Thoracic aorta (tissue), 2 donors: Measurements from ENCODE around the gene ECHS1. TPM values are rescaled to one million over a fixed set of nuclear protein-coding genes. Genes with fewer than 3 reads are reported as not detected.

Experiments used
- ATAC-seq: fragments of 150-250 bp; one replicate; pipeline ENCODE4 v1.8.0; 2017; ENCODE audit warnings: low read depth; ENCODE audit not compliant: insufficient number of reproducible peaks, low FRiP score
- DNase-seq: peaks from one replicate; pipeline ENCODE4 v3.0.0-alpha.2; 2020; ENCODE audit warnings: low spot score
- H3K27ac ChIP-seq, 2 donors: fragments of 200-600 bp; sonication (generic); 1 replicate in 1 of 2; 2 replicates in 1 of 2; pipeline ENCODE4 v1.5.1; 2016; ENCODE audit warnings: mild to moderate bottlenecking in 2 of 2, moderate library complexity in 2 of 2
- H3K27me3 ChIP-seq: fragments of 200-600 bp; sonication (generic); replicated peaks from 2 replicates; pipeline ENCODE4 v1.6.0; 2016; ENCODE audit warnings: mild to moderate bottlenecking; ENCODE audit not compliant: insufficient read depth
- H3K36me3 ChIP-seq: fragments of 200-600 bp; sonication (generic); one replicate; pipeline ENCODE4 v1.5.1; 2016
- H3K4me1 ChIP-seq, 2 donors: fragments of 200-600 bp; sonication (generic); 1 replicate in 1 of 2; 2 replicates in 1 of 2; pipeline versions ENCODE4 v1.5.1 to v1.6.0; 2016; ENCODE audit warnings: low read depth in 2 of 2, mild to moderate bottlenecking in 1 of 2; ENCODE audit not compliant: control insufficient read depth in 1 of 2
- H3K4me3 ChIP-seq: fragments of 200-600 bp; sonication (generic); 2 replicates; pipeline ENCODE4 v1.5.1; 2016; ENCODE audit warnings: mild to moderate bottlenecking
- H3K9me3 ChIP-seq: fragments of 200-600 bp; sonication (generic); 2 replicates; pipeline ENCODE4 v1.5.1; 2016
- total RNA-seq, 2 donors: library from RNA; depleted of rRNA; stranded (reverse); fragments of >200 nt; gene quantifications; one replicate each; pipeline versions ENCODE4 v1.1.0 to v1.2.3, GENCODE V29; 2016
- TF ChIP-seq, protein P1 (sequence below): fragments of 200-600 bp; sonication (generic); IDR thresholded peaks from one replicate; pipeline ENCODE4 v1.5.1; 2019; ENCODE audit warnings: antibody characterized with exemption

ECHS1 gene
- total RNA-seq, 2 donors from 2014 or later, result 27.5 to 64.6 TPM

DNA sequence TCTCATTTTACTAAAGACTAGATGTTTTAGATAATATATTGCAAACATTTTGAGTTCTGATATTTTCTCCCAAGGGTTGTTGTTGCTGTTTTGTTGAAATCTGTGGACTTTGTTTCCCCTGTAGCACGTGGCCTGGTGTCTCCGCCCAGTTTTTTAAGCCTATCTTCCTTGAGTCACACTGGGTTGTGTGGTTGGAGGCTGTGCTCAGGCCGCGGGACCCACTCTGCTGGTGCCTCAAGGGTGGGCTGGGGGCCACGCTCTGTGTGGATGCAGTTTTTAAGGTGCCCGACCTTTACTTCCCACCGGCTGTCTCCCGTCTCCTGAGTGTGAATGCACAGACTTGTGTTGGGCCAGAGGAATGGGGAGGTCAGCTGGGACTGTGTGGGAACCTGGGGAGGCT, 30.2 kb downstream of the ECHS1 start:
- H3K27ac ChIP-seq, result no peak overlapping the region
- DNase-seq, result no peak
- H3K4me3 ChIP-seq, result no peak overlapping the region
- H3K27me3 ChIP-seq, result no peaks in the 10 kb centered on the region
- no peaks in the 10 kb centered on the region for H3K9me3 ChIP-seq
- no peak for ATAC-seq
- H3K36me3 ChIP-seq, result no peaks in the 10 kb centered on the region
- H3K4me1 ChIP-seq, result no peaks in the 10 kb centered on the region
- TF ChIP-seq, protein P1, sequence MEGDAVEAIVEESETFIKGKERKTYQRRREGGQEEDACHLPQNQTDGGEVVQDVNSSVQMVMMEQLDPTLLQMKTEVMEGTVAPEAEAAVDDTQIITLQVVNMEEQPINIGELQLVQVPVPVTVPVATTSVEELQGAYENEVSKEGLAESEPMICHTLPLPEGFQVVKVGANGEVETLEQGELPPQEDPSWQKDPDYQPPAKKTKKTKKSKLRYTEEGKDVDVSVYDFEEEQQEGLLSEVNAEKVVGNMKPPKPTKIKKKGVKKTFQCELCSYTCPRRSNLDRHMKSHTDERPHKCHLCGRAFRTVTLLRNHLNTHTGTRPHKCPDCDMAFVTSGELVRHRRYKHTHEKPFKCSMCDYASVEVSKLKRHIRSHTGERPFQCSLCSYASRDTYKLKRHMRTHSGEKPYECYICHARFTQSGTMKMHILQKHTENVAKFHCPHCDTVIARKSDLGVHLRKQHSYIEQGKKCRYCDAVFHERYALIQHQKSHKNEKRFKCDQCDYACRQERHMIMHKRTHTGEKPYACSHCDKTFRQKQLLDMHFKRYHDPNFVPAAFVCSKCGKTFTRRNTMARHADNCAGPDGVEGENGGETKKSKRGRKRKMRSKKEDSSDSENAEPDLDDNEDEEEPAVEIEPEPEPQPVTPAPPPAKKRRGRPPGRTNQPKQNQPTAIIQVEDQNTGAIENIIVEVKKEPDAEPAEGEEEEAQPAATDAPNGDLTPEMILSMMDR, result no peak

DNA sequence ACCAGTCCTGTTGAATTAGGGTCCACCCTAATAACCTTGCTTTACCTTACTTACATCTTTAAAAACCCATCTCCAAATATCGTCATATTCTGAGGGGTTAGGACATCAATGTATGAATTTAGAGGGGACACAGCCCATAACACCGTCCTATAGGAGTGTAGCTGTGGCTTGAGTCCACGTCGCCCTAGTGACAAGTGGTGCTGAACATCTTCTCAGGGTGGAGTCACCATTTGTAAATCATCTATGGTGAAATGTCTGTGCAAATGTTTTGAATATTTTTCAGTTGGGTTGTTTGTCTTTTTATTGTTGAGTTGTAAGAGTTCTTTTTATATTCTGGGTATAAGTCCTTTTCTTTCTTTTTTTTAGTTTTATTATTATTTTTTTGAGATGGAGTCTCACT, 31.2 kb downstream of the ECHS1 start:
- Histone ChIP-seq H3K9me3 (no peaks in the 10 kb centered on the region), H3K4me1 (no peaks in the 10 kb centered on the region), H3K27ac (no peak overlapping the region), H3K36me3 (no peaks in the 10 kb centered on the region), H3K4me3 (no peak overlapping the region), H3K27me3 (no peaks in the 10 kb centered on the region)
- ATAC-seq, result no peak
- TF ChIP-seq, protein P1, result no peak
- no peak for DNase-seq

DNA sequence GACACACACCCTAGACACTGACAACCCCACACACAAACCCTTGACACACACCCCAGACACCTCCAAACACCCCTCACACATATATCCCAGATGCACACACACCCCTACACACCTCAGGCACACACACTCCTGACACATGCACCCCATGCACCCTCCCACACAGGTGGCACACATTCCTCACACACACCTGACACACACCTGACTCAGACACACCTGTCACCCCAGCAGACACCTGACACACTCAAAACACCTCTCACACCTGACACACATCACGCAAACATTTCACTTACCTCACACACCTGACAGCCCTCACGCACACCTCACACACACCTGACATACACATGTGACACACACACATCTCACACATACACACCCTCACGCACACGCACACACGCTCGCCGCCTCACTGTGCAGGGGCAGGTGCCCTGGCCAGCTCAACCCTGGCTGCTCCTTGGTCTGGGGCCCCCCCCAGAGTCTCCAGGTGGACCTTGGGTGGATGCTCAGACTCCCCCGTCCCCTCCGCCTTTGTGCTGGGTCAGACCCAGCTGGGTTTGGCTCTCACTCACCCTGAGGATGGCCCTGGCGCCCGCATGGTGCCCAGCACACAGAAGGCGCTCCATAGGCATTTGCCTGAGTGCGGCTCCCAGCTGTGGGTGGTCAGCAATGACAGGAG, 33.3 kb downstream of the ECHS1 start:
- H3K27me3 ChIP-seq, result peaks cover 6% of the 10 kb centered on the region
- ATAC-seq, result no peak
- TF ChIP-seq, protein P1, result no peak

DNA sequence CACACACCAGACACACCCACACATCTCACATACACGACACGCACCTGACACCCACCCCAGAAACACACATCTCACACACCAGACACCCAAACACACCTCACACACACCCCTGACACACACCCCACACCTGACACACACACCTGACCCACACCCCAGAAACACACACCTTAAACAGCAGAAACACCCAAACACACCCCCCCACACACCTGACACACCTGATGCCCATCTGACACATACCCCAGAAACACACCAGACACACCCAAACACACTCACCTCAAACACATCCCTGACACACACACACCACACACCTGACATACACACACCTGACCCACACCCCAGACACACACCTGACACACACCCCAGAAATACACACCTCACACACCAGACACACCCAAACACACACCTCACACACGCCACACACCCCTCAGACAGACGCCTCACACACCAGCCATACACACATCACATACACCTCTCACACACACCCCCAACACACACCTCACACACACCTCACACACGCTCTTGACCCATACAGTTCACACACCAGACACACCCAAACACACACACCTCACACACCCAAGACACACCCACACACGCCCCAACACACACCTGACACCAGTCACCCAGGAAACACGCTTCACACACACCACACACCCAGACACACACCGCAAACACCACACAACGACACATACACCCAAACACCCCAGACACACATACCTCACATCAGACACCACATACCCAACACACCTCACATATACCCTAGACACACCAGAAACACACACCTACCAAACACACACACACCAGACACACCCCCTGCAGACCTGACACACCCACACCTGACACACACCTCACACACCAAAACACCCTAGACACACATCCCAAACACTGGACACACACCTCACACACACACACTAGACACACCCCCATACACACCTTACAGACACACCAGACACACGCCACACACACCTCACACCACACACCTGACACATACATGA, 34.8 kb downstream of the ECHS1 start:
- peaks cover 17 to 22% of the 10 kb centered on the region in 2 donors for H3K4me1 ChIP-seq
- no peaks in the 10 kb centered on the region for H3K9me3 ChIP-seq
- no peaks in the 10 kb centered on the region for H3K36me3 ChIP-seq
- no peak overlapping the region for H3K4me3 ChIP-seq
- DNase-seq (no peak), ATAC-seq (no peak)
- H3K27ac ChIP-seq, result no peak overlapping the region
- peaks cover 6% of the 10 kb centered on the region for H3K27me3 ChIP-seq
- TF ChIP-seq, protein P1, result no peak

More for the DNA sequence above, 33.3 kb downstream of the ECHS1 start:
- H3K4me3 ChIP-seq, result no peak overlapping the region
- no peaks in the 10 kb centered on the region for H3K9me3 ChIP-seq
- H3K4me1 ChIP-seq, result peaks cover 17 to 19% of the 10 kb centered on the region in 2 donors
- DNase-seq, result no peak
- H3K27ac ChIP-seq, result no peak overlapping the region
- H3K36me3 ChIP-seq, result no peaks in the 10 kb centered on the region

DNA sequence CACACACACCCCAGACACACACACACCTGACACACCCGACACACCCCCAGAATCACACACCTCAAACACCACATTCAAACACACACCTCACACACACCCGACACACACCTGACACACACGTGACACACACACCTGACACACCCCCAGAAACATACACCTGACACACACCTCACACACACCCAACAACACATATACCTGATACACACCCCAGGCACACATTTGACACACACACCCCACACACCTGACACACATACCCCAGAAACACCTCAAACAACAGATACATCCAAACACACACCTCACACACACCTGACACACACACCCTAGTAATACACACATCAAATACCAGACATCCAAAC, 35.8 kb downstream of the ECHS1 start:
- TF ChIP-seq, protein P1, result no peak
- Histone ChIP-seq H3K4me3 (no peak overlapping the region), H3K9me3 (no peaks in the 10 kb centered on the region), H3K36me3 (no peaks in the 10 kb centered on the region), H3K4me1 (peaks cover 17 to 22% of the 10 kb centered on the region in 2 donors), H3K27me3 (peaks cover 6% of the 10 kb centered on the region), H3K27ac (no peak overlapping the region)
- ATAC-seq (no peak), DNase-seq (no peak)
